COR-L47 (cell line): ENCODE data around the gene MLPH.

Experiments used
- DNase-seq: peaks from one replicate; lab custom pipeline; 2025; lab: John Stamatoyannopoulos, UW

The MLPH gene

DNA sequence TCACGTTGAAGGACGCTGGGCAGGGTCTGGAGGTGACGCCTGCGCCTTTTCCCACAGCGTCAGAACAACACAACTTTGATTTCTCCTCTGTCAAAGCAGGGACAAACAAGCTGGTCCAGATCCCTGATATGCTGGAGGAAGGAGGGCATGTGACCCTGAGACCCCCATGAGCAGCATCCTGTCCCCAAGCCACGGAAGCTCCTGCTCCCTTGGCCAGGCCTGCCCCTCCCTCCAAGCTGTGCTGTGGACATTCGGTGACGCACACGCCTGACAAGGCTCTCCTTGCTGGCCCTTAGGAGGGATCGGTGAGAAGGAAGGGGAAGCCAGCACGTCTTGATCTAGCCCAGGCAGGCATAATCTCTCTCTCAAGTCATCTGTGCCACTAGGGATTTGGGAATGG is 11.3 kb downstream of the MLPH start:
- no peak for DNase-seq

- DNase-seq = no peak
Measured at GRCh38 chr2:237500681-237501424, 13.8 kb downstream of the MLPH start.

- DNase-seq = no peak
Measured at GRCh38 chr2:237501892-237502513, 15.0 kb downstream of the MLPH start.

DNA sequence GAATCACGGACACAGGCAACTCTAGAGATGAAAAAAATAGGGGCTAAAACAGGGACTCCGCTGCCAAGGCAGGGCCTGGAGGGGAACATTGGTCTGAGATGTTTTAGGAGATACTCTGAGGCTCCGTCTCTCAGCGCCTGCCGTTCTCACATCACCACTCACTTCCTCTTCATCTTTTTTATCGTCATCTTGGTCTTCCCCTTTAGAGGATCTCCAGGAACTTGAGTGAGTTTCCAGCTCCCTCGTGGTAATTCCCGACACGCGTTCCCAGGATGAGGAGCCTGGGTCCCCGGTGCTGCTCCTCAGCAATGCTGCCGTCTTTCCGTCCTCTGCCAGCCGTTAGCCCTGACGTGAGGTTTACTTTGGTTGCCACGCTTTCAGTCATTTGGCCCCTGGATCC is 16.1 kb downstream of the MLPH start:
- no peak for DNase-seq

DNA sequence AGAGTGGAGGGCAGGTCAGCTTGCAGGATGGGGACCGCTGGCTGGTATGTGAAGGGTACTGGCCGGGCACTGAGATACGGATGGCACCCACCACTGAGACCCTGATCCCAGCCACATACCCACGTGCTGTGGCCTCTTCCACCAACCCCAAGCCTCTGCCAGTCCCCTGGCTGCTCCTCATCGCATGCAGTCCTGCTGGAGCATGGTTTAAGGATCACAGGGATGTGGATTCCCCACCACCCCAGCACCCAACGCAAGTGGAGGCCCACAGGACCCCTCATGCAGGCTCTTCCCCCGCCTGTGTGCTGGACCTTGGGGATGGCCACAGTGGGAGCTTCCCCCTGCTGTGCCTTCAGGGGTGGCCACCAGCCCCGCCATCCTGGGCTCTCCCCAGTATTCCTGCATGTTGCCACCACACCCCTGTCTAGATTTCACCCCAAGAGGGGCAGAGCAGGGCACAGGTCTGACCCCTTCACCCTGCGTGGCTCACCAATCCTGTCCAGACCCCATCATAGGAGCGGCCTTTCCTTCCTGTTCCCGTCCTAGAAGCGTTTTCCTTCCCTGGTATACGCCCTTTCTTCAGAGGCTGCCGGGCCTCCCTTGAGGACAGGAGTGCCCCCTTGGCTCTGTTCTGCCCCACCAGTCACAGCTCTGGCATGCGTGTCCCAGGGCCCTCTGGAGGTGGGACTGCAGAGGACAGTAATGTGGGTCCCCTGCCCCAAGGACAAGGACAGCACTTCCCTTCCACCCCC is 18.3 kb downstream of the MLPH start:
- DNase-seq = no peak

DNA sequence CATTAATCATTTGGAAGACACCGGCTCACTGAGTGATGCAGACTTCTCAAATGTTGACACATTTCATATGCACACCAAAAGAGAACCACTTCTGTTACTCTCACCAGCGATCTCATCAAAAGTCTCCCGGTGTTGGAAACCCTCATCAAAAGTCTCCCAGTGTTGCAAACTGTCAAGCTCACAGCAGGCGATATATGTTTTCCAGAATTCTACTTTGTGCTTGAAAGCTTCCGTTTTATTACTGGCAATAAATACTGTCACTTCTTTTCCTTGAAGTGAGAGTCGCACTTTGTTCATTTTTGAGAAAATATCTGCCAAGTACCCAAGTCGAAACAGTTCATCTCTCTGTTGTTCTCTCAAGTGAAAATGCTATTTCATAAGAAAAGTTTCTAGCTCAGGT is 20.5 kb downstream of the MLPH start:
- no peak for DNase-seq

DNA sequence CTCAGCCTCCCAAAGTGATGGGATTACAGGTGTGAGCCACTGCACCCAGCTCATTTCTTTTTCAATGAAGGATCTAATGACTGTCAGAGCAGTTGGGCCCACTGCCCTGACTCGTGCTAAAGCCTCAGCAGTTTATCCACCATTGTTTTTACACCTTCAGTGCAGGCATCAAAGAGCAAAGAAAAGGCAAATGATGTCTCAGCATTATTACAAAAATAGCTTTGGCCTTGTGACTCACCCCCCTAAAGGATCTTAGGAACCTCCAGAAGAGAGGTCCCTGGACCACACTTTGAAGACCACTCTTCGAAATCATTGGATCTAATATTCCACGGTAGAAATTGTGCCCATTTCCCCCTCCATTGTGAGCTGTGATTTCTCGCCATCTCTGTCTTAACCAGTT is 21.3 kb downstream of the MLPH start:
- DNase-seq = no peak

DNA sequence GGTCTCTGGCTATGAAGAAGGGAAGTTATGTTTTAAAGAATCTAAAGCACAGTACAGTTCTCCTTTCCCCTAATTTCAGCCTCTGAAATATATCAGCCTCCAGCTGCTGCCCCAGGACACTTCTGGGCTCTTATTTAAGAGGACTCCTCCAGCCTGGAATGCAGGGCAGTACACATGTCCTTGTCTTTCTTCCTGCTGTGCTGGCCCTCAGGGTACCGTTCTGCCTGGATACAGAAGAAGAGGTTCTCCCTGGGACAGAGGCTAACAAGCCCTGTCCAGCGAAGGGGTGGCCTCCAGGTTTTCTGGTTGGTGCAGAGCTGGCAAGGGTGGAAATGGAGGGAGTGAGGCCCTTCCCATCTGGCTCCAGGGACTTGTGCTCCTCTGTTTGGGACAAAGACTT is 22.1 kb downstream of the MLPH start:
- DNase-seq = no peak

DNA sequence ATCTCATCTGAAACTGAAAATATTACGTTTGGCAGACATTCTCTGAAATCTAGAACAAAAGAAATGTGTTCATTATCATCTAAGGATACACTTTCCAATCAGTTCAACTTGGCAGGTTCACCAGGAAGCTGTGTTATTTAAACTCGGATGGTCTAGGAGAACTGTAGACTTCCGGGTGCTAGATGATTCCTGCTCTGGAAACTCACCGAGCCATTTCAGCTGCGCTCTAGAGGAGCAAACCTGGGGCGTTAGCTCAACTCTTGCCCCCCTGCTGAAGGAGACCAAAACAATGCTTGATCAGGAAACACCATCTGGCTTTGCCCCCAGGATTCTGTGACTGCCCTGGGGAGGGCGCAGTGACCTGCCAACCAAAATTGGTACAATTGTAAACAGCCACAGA is 22.9 kb downstream of the MLPH start:
- DNase-seq = no peak

DNA sequence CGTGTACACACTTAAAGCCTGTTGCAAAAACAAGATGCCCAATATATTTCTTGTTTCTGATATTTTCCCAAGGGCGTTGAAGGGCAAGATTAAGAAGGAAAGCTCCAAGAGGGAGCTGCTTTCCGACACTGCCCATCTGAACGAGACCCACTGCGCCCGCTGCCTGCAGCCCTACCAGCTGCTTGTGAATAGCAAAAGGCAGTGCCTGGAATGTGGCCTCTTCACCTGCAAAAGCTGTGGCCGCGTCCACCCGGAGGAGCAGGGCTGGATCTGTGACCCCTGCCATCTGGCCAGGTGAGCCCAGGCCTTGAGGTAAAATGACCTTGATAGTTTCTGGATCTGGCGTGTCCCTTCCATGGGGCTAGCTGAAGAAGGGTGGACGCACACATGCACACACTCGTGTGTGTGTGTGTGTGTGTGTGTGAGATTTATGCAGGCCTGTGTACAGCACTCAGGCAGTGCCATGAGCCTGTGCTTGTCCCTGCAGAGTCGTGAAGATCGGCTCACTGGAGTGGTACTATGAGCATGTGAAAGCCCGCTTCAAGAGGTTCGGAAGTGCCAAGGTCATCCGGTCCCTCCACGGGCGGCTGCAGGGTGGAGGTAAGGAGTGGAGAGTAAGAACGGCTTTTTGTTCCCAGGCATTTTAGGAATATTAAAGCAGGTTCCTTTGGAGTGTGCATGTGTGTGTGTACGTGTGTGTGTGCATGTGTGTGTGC is 23.6 kb downstream of the MLPH start:
- no peak for DNase-seq

DNA sequence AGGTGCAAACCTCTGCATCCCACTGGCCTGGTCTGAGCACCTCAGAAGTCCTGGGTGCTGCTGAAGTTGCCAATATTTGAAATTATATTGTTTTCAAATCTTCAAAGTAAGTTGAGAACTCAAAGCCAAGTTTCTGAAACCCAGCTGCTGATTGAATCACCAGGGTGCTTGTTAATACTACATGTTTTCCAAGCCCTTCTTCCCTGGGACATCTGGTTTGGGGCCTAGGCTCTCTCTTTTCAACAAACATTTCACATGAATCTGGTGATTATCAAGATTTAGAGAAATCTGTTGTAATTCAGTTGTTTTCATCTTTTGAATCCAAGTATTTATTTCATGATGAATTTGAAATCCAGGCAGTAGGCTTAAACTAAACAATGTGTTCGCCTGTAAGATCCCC is 24.4 kb downstream of the MLPH start:
- no peak for DNase-seq

- no peak for DNase-seq
Measured at GRCh38 chr2:237511885-237512405, 24.9 kb downstream of the MLPH start.

DNA sequence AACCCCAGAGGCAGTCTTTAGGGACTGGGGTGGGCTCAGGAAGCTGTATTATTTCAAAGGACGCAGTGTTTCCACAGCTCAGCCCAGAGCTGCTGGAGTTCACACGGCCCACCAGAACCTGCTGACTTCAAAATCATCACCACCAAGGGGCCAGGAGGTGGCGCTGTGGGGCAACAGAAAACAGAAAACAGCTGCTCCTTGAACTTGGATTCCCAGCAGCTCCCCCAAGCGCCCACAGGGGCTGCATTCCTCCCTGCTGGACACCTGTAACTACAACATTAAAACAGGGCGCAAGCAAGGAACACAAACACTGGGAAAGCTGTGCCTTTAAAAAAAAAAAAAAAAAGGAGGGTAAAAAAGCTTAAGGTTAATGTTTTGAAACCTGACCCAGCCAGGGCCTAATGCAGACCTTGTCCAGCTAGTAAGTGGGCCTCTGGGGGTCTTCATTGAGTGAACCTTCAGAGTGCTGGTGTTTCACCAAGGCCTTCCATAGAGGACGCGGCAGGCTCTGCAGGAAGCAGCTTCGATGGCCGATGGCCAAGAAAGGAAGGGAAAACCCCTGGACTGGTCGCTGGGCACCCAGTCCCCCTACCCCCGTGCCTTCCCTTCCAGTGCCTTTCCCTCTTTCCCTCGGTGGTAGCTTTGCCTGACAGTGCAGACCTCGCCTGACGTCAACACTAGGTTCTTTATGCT is 25.9 kb downstream of the MLPH start:
- peak; percentile 75 for DNase-seq

GRCh38 chr2:237513693-237514092 is 26.6 kb downstream of the MLPH start:
- no peak for DNase-seq

- DNase-seq = no peak
Measured at GRCh38 chr2:237514474-237515130, 27.6 kb downstream of the MLPH start.

- no peak for DNase-seq
Measured at GRCh38 chr2:237515166-237515565, 28.1 kb downstream of the MLPH start.

DNA sequence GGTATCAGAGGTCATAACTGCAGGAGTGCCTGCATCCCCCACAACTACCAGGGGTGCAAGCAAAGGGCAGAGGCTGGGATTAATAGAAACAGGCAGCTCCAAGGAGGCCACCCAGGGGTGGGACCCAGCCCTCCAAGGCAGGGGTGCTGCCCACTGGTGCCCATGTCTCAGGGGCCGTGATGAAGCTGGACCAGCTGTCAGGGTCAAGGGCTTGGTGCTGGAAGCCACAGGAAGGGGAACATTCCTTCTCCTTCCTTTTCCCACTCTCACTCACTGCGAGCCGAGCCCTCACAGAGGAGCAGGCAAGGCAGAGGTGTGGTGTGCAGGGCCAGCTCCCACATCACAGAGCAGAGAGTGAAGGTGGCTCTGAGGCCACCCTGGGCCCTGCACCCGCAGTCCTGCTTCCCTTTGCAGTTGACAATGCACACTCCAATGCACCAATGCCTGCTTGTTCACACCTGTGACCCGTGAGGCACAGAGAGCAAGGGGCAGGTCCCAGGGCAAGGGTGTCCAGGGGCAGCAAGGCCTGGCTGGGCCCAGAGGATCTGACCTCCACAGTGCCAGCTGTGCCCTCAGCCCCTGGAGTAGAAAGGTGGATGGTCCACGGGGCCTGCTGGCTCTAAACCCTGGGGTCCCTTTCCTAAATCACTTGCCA is 28.7 kb downstream of the MLPH start:
- no peak for DNase-seq

- DNase-seq = no peak
Measured at GRCh38 chr2:237517163-237517562, 30.1 kb downstream of the MLPH start.

- no peak for DNase-seq
Measured at GRCh38 chr2:237517990-237518389, 30.9 kb downstream of the MLPH start.

- no peak for DNase-seq
Measured at GRCh38 chr2:237519506-237520245, 32.6 kb downstream of the MLPH start.
